NCI-H345 treated with DMSO at 0.1 percent for 48 hours (cell line): ENCODE results near the gene CALM1.

ENCODE experiments used
- DNase-seq: peaks from one replicate; lab custom pipeline; 2025; ENCODE audit not compliant: unreplicated experiment; lab: John Stamatoyannopoulos, UW

The CALM1 gene

DNA sequence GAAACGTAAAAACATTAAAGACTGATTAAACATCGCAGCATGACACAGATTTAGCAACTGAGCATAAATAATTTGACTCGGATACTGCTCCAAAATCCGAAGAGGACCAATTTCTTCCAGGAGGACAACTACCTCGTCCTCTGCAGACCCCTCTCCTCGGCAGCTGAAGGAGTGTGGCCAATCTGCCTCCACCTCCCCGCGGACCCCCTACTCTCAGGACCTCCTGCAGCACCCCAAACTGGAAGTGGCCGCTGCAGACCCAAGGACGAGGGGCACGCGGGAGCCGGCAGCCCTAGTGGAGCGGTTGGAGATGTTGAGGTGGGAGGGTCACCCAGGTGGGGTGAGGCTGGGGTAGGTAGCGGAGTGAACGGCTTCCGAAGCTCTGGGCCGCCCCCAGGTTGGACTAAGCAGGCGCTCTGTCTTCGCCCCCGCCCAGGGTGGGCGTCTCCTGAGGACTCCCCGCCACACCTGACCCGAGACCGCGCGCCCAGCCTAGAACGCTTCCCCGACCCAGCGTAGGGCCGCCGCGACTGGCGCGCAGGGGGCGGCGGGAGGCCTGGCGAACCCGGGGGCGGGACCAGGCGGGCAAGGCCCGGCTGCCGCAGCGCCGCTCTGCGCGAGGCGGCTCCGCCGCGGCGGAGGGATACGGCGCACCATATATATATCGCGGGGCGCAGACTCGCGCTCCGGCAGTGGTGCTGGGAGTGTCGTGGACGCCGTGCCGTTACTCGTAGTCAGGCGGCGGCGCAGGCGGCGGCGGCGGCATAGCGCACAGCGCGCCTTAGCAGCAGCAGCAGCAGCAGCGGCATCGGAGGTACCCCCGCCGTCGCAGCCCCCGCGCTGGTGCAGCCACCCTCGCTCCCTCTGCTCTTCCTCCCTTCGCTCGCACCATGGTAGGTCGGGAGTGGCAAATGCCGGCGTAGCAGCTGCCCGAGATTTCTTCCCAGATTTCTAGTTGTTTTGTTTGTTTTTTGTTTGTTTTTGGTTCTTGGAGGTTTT lies at the start of gene CALM1:
Gene CALM1, plus strand, starts transcription at position 689 of the 999 bp plus-strand sequence. Its CDS starts 202 bp downstream, at position 891.
- DNase-seq: peak; percentile 74

DNA sequence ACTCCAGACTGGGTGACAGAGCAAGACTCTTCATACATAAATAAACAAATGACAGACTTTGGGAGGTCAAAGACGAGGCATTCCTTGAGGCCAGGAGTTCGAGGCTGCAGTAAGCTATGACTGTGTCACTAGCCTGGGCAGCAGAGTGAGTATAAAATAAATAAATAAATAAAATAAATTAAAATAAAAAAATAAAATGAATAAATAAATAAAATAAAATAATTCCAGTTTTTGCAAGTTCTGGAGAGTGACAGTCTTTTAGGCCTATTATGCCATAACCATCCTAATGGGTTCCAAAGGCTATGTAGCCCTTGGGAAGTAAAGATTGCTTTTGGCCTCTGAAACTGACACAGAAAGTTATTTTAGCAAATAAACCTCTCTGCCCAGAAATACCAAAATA lies 48.6 kb upstream of the CALM1 start:
- no peak for DNase-seq

DNA sequence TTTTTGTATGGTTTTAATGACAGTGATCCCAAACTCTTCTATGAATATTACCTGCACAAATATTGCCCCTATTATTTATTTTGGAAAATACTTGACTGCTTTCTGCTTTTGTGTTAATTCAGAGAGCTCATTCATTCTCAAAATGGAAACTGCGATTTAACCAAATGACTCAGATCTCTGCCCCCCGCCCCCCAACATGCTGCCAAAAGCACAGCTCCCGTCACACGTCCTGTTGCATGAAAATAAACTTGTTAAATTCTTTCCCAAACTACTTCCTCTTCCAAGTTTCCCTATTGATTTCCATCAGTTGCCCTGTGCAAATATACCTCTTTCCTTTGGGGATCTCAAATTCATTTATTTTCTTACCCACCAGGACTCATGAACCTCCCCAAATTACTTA lies 47.1 kb upstream of the CALM1 start:
- no peak for DNase-seq

DNA sequence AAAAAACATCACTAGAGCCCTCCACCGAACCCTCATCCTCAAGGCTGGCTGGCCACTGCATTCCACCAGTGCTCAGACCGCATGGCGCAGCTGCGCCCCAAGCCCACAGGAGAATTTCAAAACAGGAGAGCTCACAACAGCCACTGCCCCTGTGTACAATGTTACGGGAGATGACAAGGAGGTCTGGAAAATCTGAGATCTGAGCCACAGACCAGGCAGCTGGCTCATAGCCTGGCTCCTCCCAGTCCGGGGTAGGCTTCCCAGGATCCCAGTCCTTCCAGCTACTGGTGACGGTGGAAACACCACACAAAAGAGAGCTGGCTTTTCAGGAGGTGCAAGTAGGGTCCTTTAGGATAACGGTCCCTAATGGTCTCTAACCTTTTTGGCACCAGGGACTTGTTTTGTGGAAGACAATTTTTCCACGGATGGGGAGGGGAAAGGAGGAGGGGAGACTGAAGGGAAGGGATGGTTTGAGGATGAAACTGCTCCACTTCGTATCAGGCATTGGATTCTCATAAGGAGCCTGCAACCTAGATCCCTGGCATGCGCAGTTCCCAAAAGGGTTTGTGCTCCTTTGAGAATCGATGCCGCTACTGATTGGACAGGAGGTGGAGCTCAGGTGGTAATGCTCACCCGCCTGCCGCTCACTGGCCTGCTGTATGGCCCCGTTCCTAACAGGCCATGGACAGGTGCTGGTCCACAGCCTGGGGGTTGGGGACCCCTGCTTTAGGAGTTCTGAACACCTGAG lies 42.1 kb upstream of the CALM1 start:
- DNase-seq: no peak

DNA sequence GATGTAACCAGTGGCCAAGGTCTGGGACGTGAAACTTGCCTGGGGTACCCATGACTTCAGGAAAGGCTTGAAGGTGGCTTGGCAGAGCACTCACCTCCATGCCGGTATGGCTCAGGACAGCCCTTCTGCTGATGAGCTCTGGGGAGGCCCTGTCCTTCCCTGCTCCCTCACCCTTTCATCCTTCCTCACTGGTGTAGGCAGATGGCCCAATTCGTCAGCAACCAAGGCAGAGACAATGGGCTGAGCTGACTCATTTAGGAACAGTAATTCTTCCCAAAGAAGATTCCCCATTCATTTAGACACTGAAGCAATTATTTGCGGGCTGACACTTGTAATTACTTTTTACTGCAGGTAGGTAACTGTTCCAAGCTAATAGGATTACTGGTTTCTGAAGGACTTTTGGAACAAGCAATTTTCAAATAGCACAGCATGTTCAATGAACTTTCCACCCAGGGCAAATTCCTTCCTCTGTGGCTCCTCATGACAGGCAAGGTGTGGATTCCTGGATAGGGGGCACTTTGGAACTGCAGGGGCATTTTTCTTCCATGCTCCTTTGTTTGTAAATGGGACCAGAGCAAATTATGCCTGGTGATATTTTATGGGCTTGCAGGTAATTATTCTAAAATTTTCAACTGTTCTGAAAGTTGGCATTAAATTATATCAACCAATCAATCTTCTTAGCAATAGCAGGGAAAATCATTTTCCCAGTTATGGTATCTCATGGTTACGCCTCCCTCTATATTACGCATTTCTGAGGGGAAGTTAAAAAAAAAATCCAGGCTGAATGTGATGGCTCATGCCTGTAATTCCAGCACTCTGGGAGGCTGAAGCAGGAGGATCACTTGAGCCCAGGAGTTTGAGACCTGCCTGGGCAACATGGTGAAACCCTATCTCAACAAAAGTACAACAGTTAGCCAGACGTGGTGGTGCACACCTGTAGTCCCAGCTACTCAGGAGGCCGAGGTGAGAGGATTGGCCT lies 41.0 kb upstream of the CALM1 start:
- no peak for DNase-seq

DNA sequence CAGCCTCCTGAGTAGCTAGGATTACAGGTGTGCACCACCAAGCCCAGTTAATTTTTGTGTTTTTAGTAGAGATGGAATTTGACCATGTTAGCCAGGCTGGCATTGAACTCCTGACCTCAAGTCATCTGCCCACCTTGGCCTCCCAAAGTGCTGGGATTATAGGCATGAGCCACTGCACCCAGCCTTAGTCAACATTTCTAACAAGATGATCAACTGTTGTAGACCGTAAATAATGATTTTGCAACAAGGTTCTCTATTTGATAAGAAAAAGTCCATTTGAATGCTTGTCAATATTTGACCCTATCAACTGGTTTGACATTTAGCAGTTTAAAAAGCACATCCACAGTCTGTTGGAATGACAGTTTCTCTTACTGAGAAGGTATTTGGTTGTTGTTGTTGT lies 39.9 kb upstream of the CALM1 start:
- no peak for DNase-seq

GRCh38 chr14:90358359-90358758 lies 38.5 kb upstream of the CALM1 start:
- no peak for DNase-seq

GRCh38 chr14:90361865-90362557 lies 34.8 kb upstream of the CALM1 start:
- DNase-seq: no peak

- DNase-seq: no peak
Measured at GRCh38 chr14:90362558-90362896, 34.3 kb upstream of the CALM1 start.

GRCh38 chr14:90368946-90369721 lies 27.7 kb upstream of the CALM1 start:
- DNase-seq: no peak

DNA sequence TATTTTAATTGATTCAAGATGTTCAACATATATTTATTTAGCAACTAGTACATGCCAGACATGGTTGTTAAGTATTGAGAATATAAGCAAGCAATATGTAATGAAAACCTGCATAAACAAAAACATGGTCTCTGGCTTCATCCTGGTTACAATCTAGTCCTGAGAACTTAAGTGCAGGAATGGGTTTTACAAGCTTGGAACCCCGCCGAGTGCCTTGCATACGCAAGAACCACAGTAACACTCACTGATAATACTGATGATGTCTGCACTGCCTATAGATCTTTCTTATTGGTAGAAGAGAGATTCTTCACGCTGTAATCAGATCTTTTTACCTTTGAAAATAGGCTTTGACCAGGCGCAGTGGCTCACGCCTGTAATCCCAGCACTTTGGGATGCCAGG lies 22.9 kb upstream of the CALM1 start:
- no peak for DNase-seq

DNA sequence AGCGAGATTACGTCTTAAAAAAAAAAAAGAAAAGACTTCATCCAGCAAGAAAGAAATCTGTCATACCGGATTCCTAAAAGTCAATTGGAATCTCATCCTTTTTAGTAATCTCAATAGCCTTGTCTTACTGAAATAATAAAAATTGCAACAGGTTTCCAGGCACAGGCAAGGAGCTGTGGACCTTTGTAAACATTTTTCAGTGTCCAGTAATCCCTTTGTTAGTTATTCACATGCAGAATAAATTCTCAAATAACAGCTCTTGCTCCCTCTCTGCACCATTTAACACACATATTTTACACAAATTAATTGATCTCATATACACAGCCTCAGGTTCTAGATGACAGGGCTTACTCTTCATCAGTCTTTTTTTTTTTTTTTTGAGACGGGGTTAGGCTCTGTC lies 22.0 kb upstream of the CALM1 start:
- DNase-seq: no peak

DNA sequence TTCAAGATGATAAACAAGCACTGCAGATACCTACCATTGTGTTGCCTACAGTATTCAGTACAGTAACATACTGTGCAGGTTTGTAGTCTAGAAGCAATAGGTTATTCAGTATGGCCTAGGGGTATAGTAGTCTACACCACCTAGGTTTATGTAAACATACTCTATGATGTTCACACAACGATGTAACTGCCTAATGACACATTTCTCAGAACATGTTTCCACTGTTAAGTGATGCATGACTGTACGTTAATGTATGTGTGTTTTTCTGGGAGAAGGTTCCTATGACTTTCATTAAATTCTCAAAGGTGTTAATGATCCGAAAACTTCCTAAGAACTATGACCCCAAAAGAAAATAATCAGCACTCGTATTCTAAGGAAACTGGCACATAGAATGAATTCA lies 20.9 kb upstream of the CALM1 start:
- DNase-seq: peak; percentile 91

DNA sequence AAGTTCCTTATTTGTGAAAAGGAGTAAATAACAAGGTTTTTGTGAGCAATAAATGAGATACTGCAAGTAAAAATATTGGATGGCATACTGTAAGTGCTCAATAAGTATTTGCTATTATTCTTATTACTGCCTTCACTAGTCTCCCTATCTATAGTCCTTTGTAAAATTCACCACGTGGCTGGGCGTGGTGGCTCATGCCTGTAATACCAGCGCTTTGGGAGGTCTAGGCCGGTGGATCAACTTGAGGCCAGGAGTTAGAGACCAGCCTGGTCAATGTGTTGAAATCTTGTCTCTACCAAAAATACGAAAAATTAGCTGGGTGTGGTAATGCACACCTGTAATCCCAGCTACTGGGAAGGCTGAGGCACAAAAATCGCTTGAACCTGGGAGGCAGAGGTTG lies 18.6 kb upstream of the CALM1 start:
- no peak for DNase-seq

GRCh38 chr14:90379106-90379505 lies 17.7 kb upstream of the CALM1 start:
- DNase-seq: no peak

DNA sequence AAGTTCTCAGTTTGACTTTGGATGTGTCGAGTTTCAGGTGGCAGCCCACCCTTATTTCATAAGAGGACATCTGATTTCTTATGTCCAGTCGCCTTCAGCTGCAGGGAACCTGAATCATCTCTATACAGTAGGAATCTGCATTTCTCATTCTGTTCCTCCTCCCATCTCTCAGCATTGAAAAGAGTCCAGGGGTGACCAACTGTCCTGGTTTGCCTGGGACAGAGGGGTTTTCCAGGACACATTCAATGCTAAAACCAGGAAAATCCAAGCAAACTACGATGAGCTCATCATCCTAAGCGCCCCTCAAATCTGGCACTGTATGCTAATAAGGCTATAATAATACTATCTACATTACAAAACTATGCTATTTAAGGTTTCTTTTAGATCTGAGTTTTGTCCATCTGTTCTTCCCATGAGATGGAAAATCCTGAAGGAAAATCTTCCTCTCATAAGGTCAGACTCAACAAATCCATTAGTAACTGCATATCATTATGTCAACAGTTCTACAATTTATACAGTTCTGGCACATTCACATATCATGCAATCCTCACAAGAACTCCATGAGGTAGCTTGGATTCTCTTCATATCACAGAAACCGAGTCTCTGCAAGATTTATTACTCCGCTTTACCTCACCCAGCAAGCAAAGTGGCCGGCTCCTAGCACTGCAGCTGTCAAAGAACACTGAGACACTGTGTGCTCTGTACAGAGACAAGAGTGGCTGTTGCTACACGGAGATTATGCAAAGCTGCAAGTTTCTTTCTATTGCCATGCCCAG lies 15.6 kb upstream of the CALM1 start:
- no peak for DNase-seq

DNA sequence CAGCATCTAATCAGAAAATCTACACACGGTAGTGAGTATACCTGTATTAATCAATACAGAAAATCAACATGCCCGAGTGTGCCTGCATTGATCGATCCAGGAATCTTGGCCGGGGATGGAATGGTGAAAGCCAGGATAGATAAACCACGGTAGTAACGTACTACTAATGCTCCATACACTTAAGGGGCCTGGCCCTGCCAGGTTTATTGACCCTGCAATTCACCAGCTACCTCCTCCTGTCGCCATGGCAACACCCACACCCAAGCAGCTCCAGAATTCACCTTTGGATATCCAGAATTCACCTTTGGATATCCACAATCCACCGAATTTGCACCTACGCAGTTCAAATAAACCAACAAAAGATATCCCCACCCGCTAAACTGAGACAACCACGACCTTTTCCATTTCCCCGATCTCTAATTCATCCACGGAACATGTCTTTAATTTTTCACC lies 14.8 kb upstream of the CALM1 start:
- peak; percentile 33 for DNase-seq

- DNase-seq: peak; percentile 60
Measured at GRCh38 chr14:90382491-90383125, 14.2 kb upstream of the CALM1 start.
